SK-N-SH treated with all-trans-retinoic acid at 6 μM for 48 hours (cell line): ENCODE data around the gene DMBT1.

Source experiments
- ARNTL ChIP-seq: fragments of 450-650 bp; formaldehyde crosslinking; IDR thresholded peaks from 2 replicates; pipeline ENCODE4 v1.5.0; 2020; ENCODE audit warnings: low read depth, mild to moderate bottlenecking, moderate library complexity, borderline replicate concordance
- OSR1 ChIP-seq: fragments of 250-450 bp; sonication (Bioruptor Pico); IDR thresholded peaks from 2 replicates; pipeline ENCODE4 v1.8.0; 2022; ENCODE audit warnings: moderate library complexity, mild to moderate bottlenecking, inconsistent platforms
- PATZ1 ChIP-seq: fragments of 250-450 bp; sonication (Bioruptor Pico); IDR thresholded peaks from 2 replicates; pipeline ENCODE4 v1.8.0; 2020; ENCODE audit warnings: mild to moderate bottlenecking, moderate library complexity, borderline replicate concordance
- RARB ChIP-seq: fragments of 250-450 bp; sonication (Bioruptor Pico); IDR thresholded peaks from 2 replicates; pipeline ENCODE4 v1.8.0; 2021; ENCODE audit warnings: mild to moderate bottlenecking, moderate library complexity
- TOX ChIP-seq: fragments of 250-450 bp; sonication (Bioruptor Pico); IDR thresholded peaks from 2 replicates; pipeline ENCODE4 v1.8.0; 2021; ENCODE audit warnings: mild to moderate bottlenecking, moderate library complexity, borderline replicate concordance
- TSHZ2 ChIP-seq: fragments of 250-450 bp; sonication (Bioruptor Pico); IDR thresholded peaks from 2 replicates; pipeline ENCODE4 v1.5.0; 2020; ENCODE audit warnings: mild to moderate bottlenecking, moderate library complexity
- ZC3H10 ChIP-seq: fragments of 250-450 bp; sonication (Bioruptor Pico); IDR thresholded peaks from 2 replicates; pipeline ENCODE4 v1.5.1; 2021; ENCODE audit warnings: mild to moderate bottlenecking, moderate library complexity
- ZFP3 ChIP-seq: fragments of 250-450 bp; sonication (Bioruptor Pico); IDR thresholded peaks from 2 replicates; pipeline ENCODE4 v1.5.0; 2020; ENCODE audit warnings: mild to moderate bottlenecking, moderate library complexity
- ZFP30 ChIP-seq: fragments of 450-650 bp; formaldehyde crosslinking; IDR thresholded peaks from 2 replicates; pipeline ENCODE4 v1.5.0; 2022; ENCODE audit warnings: mild to moderate bottlenecking, moderate library complexity
- ZNF565 ChIP-seq: fragments of 450-650 bp; formaldehyde crosslinking; conservative IDR thresholded peaks from 2 replicates; pipeline ENCODE4 v1.5.0; 2020; ENCODE audit warnings: low read depth, mild to moderate bottlenecking, moderate library complexity
- TF ChIP-seq, protein P1 (sequence below): fragments of 250-450 bp; sonication (Bioruptor Pico); IDR thresholded peaks from 2 replicates; pipeline ENCODE4 v1.5.1; 2020; ENCODE audit warnings: low read depth, mild to moderate bottlenecking, moderate library complexity
- TF ChIP-seq, protein P2 (sequence below): fragments of 250-450 bp; sonication (Bioruptor Pico); IDR thresholded peaks from 2 replicates; pipeline ENCODE4 v1.8.0; 2021; ENCODE audit warnings: low read depth, mild to moderate bottlenecking, moderate library complexity, borderline replicate concordance

DNA sequence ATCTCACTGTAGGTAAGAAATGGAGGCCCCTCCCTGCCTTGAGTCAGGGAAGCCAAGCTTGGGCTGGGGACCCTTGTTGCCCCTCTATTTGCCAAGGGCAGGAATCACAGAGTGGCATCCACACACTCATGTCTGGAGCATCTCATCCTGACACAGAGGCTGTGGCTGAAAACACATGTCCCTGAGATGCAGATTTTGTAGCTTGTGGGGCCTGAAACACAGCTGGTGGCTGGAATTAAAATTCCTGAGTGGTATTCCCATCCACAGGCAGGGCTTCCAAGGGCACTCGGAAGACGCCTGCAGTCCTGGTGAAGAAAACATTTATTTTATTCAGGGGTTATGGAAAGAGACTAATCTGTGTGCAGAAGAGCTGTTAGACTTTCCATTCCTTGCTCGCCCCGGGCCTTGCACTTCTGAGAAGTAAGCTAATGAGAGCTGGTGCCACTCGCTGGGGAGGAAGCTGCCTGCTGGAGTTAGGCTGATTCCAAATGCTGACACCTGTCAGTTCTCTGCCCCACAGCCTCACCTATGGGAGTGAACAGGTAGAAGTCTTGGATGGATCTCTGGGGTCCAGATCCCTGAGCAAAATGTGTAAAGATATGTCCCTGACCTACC lies 103.1 kb downstream of the DMBT1 start:
- TF ChIP-seq, protein P1, sequence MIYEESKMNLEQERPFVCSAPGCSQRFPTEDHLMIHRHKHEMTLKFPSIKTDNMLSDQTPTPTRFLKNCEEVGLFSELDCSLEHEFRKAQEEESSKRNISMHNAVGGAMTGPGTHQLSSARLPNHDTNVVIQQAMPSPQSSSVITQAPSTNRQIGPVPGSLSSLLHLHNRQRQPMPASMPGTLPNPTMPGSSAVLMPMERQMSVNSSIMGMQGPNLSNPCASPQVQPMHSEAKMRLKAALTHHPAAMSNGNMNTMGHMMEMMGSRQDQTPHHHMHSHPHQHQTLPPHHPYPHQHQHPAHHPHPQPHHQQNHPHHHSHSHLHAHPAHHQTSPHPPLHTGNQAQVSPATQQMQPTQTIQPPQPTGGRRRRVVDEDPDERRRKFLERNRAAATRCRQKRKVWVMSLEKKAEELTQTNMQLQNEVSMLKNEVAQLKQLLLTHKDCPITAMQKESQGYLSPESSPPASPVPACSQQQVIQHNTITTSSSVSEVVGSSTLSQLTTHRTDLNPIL = no peak
- TF ChIP-seq PATZ1 (CRISPR knock-in tag) (no peak), OSR1 (CRISPR knock-in tag) (no peak), ZFP30 (CRISPR knock-in tag) (no peak), ZNF565 (CRISPR knock-in tag) (no peak), ZFP3 (CRISPR knock-in tag) (no peak), RARB (CRISPR knock-in tag) (no peak), ARNTL (no peak), TSHZ2 (CRISPR knock-in tag) (no peak), TOX (no peak), ZC3H10 (no peak)
- TF ChIP-seq, protein P2, sequence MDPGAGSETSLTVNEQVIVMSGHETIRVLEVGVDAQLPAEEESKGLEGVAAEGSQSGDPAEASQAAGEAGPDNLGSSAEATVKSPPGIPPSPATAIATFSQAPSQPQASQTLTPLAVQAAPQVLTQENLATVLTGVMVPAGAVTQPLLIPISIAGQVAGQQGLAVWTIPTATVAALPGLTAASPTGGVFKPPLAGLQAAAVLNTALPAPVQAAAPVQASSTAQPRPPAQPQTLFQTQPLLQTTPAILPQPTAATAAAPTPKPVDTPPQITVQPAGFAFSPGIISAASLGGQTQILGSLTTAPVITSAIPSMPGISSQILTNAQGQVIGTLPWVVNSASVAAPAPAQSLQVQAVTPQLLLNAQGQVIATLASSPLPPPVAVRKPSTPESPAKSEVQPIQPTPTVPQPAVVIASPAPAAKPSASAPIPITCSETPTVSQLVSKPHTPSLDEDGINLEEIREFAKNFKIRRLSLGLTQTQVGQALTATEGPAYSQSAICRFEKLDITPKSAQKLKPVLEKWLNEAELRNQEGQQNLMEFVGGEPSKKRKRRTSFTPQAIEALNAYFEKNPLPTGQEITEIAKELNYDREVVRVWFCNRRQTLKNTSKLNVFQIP = no peak
